Upper lobe of left lung (tissue), 6 donors: ENCODE results near the gene NCAM2. TPM values are rescaled to one million over a fixed set of nuclear protein-coding genes. Genes with fewer than 3 reads are reported as not detected.

Source experiments
- ATAC-seq, 2 donors: fragments of 200-7000 bp; cut with Tn5 transposase; one replicate each; pipeline ENCODE4 v1.9.1; 2022; ENCODE audit warnings: mild to moderate bottlenecking in 2 of 2, moderate library complexity in 2 of 2; ENCODE audit not compliant: low FRiP score in 2 of 2
- DNase-seq, 2 donors: peaks; one replicate each; pipeline ENCODE4 v3.0.0-alpha.2; 2019 to 2020
- H3K27ac ChIP-seq, 4 donors: fragments of 200-600 bp; sonication (generic); one replicate each; pipeline ENCODE4 v1.5.1; 2016 to 2019
- H3K27me3 ChIP-seq, 4 donors: fragments of 200-600 bp; sonication (generic); one replicate each; pipeline ENCODE4 v1.5.1; 2017 to 2019
- H3K36me3 ChIP-seq, 4 donors: fragments of 200-600 bp; sonication (generic); one replicate each; pipeline ENCODE4 v1.5.1; 2016 to 2019
- H3K4me1 ChIP-seq, 4 donors: fragments of 200-600 bp; sonication (generic); one replicate each; pipeline ENCODE4 v1.5.1; 2018 to 2019
- H3K4me3 ChIP-seq, 4 donors: fragments of 200-600 bp; sonication (generic); one replicate each; pipeline ENCODE4 v1.5.1; 2017 to 2019; ENCODE audit warnings: mild to moderate bottlenecking in 2 of 4, moderate library complexity in 1 of 4
- H3K9me3 ChIP-seq, 4 donors: fragments of 200-600 bp; sonication (generic); one replicate each; pipeline ENCODE4 v1.5.1; 2018 to 2019
- EP300 ChIP-seq, 4 donors: sonication (generic); formaldehyde crosslinking; IDR thresholded peaks; one replicate each; pipeline ENCODE4 v1.5.1; 2017; ENCODE audit warnings: antibody characterized with exemption in 4 of 4, control low read depth in 2 of 4
- POLR2A ChIP-seq, 4 donors: fragments of 450-650 bp; IDR thresholded peaks; one replicate each; pipeline ENCODE4 v1.5.1; 2016 to 2017; ENCODE audit warnings: antibody characterized with exemption in 4 of 4, mild to moderate bottlenecking in 2 of 4
- POLR2AphosphoS5 ChIP-seq, 2 donors: sonication (generic); formaldehyde crosslinking; IDR thresholded peaks; one replicate each; pipeline ENCODE4 v1.5.1; 2017; ENCODE audit warnings: antibody characterized with exemption in 2 of 2
- WGBS, 2 donors: methylation state at CpG; one replicate each; pipeline ENCODE4 v1.1.5; 2017 to 2018; 5-methylcytosine and 5-hydroxymethylcytosine counted together
- total RNA-seq, 6 donors: library from RNA; depleted of rRNA in 4 of 6; stranded (reverse); fragments of >200 nt in 4 of 6; gene quantifications; one replicate each; pipeline versions ENCODE4 v1.1.0 to v1.2.1, GENCODE V29; 2016 to 2021
- TF ChIP-seq, protein P1 (sequence below), 6 experiments: fragments of 450-650 bp in 4 of 6; fragments of 200-600 bp in 2 of 6; sonication (generic) in 2 of 6; IDR thresholded peaks; one replicate each; pipeline ENCODE4 v1.5.1; 2016 to 2019; ENCODE audit warnings: antibody characterized with exemption in 6 of 6
- donor health status: DM: no; HTN: no; CAD: no; lungs with moderate emphysema.
- donor health status: DM: no; HTN: yes; CAD: no; lungs with severe emphysema.

Gene NCAM2
- total RNA-seq, 6 donors from 2014 or later, result 2.0 to 8.6 (median 2.9) TPM

- Histone ChIP-seq H3K4me3 (no peak overlapping the region), H3K4me1 (no peaks in the 10 kb centered on the region), H3K27me3 (no peaks in the 10 kb centered on the region), H3K36me3 (no peaks in the 10 kb centered on the region), H3K27ac (no peak overlapping the region), H3K9me3 (no peaks in the 10 kb centered on the region)
- 89 to 93% methylated on average over 3 of the region's 3 CpGs for WGBS, 2 donors
- no peak for DNase-seq
- no peak for ATAC-seq
- no peak for TF ChIP-seq EP300 (IDR thresholded peaks at IDR 0.05)
- no peak for TF ChIP-seq POLR2AphosphoS5 (IDR thresholded peaks at IDR 0.05)
- TF ChIP-seq, protein P1, sequence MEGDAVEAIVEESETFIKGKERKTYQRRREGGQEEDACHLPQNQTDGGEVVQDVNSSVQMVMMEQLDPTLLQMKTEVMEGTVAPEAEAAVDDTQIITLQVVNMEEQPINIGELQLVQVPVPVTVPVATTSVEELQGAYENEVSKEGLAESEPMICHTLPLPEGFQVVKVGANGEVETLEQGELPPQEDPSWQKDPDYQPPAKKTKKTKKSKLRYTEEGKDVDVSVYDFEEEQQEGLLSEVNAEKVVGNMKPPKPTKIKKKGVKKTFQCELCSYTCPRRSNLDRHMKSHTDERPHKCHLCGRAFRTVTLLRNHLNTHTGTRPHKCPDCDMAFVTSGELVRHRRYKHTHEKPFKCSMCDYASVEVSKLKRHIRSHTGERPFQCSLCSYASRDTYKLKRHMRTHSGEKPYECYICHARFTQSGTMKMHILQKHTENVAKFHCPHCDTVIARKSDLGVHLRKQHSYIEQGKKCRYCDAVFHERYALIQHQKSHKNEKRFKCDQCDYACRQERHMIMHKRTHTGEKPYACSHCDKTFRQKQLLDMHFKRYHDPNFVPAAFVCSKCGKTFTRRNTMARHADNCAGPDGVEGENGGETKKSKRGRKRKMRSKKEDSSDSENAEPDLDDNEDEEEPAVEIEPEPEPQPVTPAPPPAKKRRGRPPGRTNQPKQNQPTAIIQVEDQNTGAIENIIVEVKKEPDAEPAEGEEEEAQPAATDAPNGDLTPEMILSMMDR (IDR thresholded peaks at IDR 0.05), result no peak
- no peak for TF ChIP-seq POLR2A (IDR thresholded peaks at IDR 0.05)
Measured at GRCh38 chr21:21291883-21292569, 293.8 kb downstream of the NCAM2 start.

GRCh38 chr21:21295303-21295702, 297.1 kb downstream of the NCAM2 start:
- H3K4me1 ChIP-seq, result no peaks in the 10 kb centered on the region
- no peak for ATAC-seq
- H3K36me3 ChIP-seq, result no peaks in the 10 kb centered on the region
- H3K27ac ChIP-seq, result no peak overlapping the region
- H3K9me3 ChIP-seq, result no peaks in the 10 kb centered on the region
- H3K27me3 ChIP-seq, result no peaks in the 10 kb centered on the region
- WGBS, 2 donors, result 83 to 96% methylated on average over 3 of the region's 3 CpGs
- no peak overlapping the region for H3K4me3 ChIP-seq
- TF ChIP-seq, protein P1 (IDR thresholded peaks at IDR 0.05), result no peak
- TF ChIP-seq POLR2AphosphoS5 (IDR thresholded peaks at IDR 0.05), result no peak
- DNase-seq, result no peak

DNA sequence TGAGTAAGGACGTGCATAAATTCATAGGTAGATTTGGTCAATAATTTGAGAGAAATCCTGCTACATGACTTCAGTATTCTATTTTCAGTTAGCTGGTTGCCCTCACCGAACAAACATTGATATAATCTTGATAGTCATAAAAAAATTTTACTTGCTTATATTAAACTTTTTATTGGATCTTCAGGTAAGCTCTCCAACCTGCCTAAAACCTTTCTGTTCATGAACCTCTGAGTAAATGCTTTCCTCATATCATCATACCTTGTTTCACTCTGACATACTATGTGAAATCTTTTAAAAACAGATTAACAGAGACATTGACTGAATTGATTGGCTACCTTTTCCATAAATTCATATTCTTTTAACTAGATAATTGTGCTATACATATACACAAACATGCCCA, 299.0 kb downstream of the NCAM2 start:
- H3K27ac ChIP-seq, result no peak overlapping the region
- no peak for ATAC-seq
- H3K4me1 ChIP-seq, result no peaks in the 10 kb centered on the region
- H3K27me3 ChIP-seq, result no peaks in the 10 kb centered on the region
- DNase-seq, result no peak
- no peak overlapping the region for H3K4me3 ChIP-seq
- 81 to 82% methylated on average over 2 of the region's 2 CpGs for whole genome bisulfite sequencing, 2 donors
- TF ChIP-seq POLR2AphosphoS5 (IDR thresholded peaks at IDR 0.05) (no peak), POLR2A (IDR thresholded peaks at IDR 0.05) (no peak), EP300 (IDR thresholded peaks at IDR 0.05) (no peak)
- TF ChIP-seq, protein P1 (IDR thresholded peaks at IDR 0.05), result no peak
- no peaks in the 10 kb centered on the region for H3K36me3 ChIP-seq
- no peaks in the 10 kb centered on the region for H3K9me3 ChIP-seq

DNA sequence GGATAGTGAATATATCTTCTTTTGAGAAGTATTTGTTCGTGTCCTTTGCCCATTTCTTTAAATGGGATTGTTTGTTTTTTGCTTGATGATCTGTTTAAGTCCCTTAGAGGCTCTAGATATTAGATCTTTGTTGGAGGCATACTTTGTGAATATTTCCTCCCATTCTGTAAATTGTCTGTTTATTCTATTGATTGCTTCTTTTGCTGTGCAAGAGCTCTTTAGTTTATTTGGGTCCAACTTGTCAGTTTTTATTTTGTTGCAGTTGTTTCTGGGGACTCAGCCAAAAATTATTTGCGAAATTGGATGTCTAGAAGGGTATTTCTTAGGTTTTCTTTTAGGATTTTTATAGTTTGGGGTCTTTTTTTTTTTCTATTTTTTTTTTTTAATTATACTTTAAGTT, 302.8 kb downstream of the NCAM2 start:
- H3K27ac ChIP-seq, result no peak overlapping the region
- no peaks in the 10 kb centered on the region for H3K9me3 ChIP-seq
- no peaks in the 10 kb centered on the region for H3K36me3 ChIP-seq
- no peak for DNase-seq
- ATAC-seq, result no peak
- H3K4me1 ChIP-seq, result no peaks in the 10 kb centered on the region
- 68 to 72% methylated on average over 2 of the region's 2 CpGs for WGBS, 2 donors
- no peaks in the 10 kb centered on the region for H3K27me3 ChIP-seq
- no peak overlapping the region for H3K4me3 ChIP-seq
- TF ChIP-seq POLR2A (IDR thresholded peaks at IDR 0.05), result no peak
- TF ChIP-seq EP300 (IDR thresholded peaks at IDR 0.05), result no peak
- TF ChIP-seq, protein P1 (IDR thresholded peaks at IDR 0.05), result no peak
- no peak for TF ChIP-seq POLR2AphosphoS5 (IDR thresholded peaks at IDR 0.05)

DNA sequence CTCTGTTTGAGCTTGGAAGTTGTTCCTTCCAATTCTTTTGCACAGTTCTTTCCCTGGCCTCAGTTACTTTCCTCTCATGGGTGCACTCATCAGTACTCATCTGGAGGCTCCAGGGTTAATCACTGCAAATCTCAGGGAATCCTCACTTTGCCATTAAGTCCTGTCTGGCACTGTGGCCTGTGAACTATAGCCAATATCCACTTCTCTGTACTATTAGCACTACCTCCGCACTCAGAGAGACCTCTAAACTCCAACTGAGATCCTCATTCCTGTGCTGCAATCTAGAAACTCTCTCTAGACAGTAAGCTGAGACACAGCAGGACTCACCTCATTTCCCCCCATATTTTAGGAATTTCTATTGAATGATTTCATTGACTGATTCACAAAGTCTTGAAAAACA, 311.3 kb downstream of the NCAM2 start:
- H3K4me3 ChIP-seq, result no peak overlapping the region

More for the DNA sequence above, 311.3 kb downstream of the NCAM2 start:
- 71 to 81% methylated on average over 1 of the region's 1 CpG for WGBS, 2 donors
- TF ChIP-seq, protein P1 (IDR thresholded peaks at IDR 0.05), result no peak
- TF ChIP-seq POLR2AphosphoS5 (IDR thresholded peaks at IDR 0.05), result no peak
- no peak for TF ChIP-seq POLR2A (IDR thresholded peaks at IDR 0.05)
- TF ChIP-seq EP300 (IDR thresholded peaks at IDR 0.05), result no peak
- H3K27ac ChIP-seq, result no peak overlapping the region
- no peaks in the 10 kb centered on the region for H3K27me3 ChIP-seq
- H3K4me1 ChIP-seq, result no peaks in the 10 kb centered on the region
- no peak for DNase-seq
- no peak for ATAC-seq
- no peaks in the 10 kb centered on the region for H3K36me3 ChIP-seq
- H3K9me3 ChIP-seq, result no peaks in the 10 kb centered on the region
